ENCODE data around the gene TFDP2.
A peak's percentile ranks its signal among the peaks of the same experiment; 100 is the strongest.

The TFDP2 gene

GRCh38 chr3:142046320-142047020 lies 102.9 kb downstream of the TFDP2 start:
- H3K79me2 ChIP-seq (ENCODE audit: insufficient read depth, low read length) = no peaks in the 10 kb centered on the region
- H2AFZ ChIP-seq (ENCODE audit: low read length) = no peak overlapping the region
- TF ChIP-seq CTCF (conservative IDR thresholded peaks at IDR 0.05; ENCODE audit: low read length) = no peak
- no peak for TF ChIP-seq EZH2phosphoT487 (IDR thresholded peaks at IDR 0.05; ENCODE audit: borderline replicate concordance)
- H3K9me3 ChIP-seq (ENCODE audit: insufficient read depth, low read depth, low read length) = no peaks in the 10 kb centered on the region
- H3F3A ChIP-seq (ENCODE audit: low read depth) = peaks cover 4% of the 10 kb centered on the region; the same call in 1 of the 2 replicates
- peak overlapping the region; percentile 77 for H3K4me2 ChIP-seq (ENCODE audit: low read depth, low read length, poor library complexity, severe bottlenecking)
- no peaks in the 10 kb centered on the region for H3K9me2 ChIP-seq (replicated peaks; ENCODE audit: low read depth, low read length)
- peaks cover 28% of the 10 kb centered on the region for H3K4me1 ChIP-seq (ENCODE audit: insufficient read depth, low read length, poor library complexity, severe bottlenecking)
- H3K36me3 ChIP-seq (ENCODE audit: insufficient read depth, low read length) = no peaks in the 10 kb centered on the region
- no peaks in the 10 kb centered on the region for H3K27me3 ChIP-seq (ENCODE audit: insufficient read depth, low read length, poor library complexity, severe bottlenecking)
- peak overlapping the region; percentile 49 for H3K9ac ChIP-seq (ENCODE audit: low read depth, low read length, poor library complexity, severe bottlenecking)
- H3K4me3 ChIP-seq (ENCODE audit: low read length, poor library complexity, severe bottlenecking) = peak overlapping the region; percentile 62
- H4K20me1 ChIP-seq (ENCODE audit: insufficient read depth, low read length, poor library complexity, severe bottlenecking) = no peaks in the 10 kb centered on the region

- H3K79me2 ChIP-seq (ENCODE audit: insufficient read depth, low read length) = no peaks in the 10 kb centered on the region
- H3K4me1 ChIP-seq (ENCODE audit: insufficient read depth, low read length, poor library complexity, severe bottlenecking) = peaks cover 39% of the 10 kb centered on the region
These were observed 108.3 kb downstream of the TFDP2 start for GRCh38 chr3:142040941-142041491.

GRCh38 chr3:142035308-142035922 lies 113.9 kb downstream of the TFDP2 start:
- no peaks in the 10 kb centered on the region for H4K20me1 ChIP-seq (ENCODE audit: insufficient read depth, low read length, poor library complexity, severe bottlenecking)
- H3K9me2 ChIP-seq (replicated peaks; ENCODE audit: low read depth, low read length) = no peaks in the 10 kb centered on the region
- TF ChIP-seq CTCF (conservative IDR thresholded peaks at IDR 0.05; ENCODE audit: low read length) (no peak), EZH2phosphoT487 (IDR thresholded peaks at IDR 0.05; ENCODE audit: borderline replicate concordance) (no peak)
- no peaks in the 10 kb centered on the region for H3K27me3 ChIP-seq (ENCODE audit: insufficient read depth, low read length, poor library complexity, severe bottlenecking)
- no peak overlapping the region for H2AFZ ChIP-seq (ENCODE audit: low read length)
- H3F3A ChIP-seq (ENCODE audit: low read depth) = peaks cover 1% of the 10 kb centered on the region; the same call in 1 of the 2 replicates
- no peaks in the 10 kb centered on the region for H3K36me3 ChIP-seq (ENCODE audit: insufficient read depth, low read length)
- H3K79me2 ChIP-seq (ENCODE audit: insufficient read depth, low read length) = no peaks in the 10 kb centered on the region
- H3K4me2 ChIP-seq (ENCODE audit: low read depth, low read length, poor library complexity, severe bottlenecking) = no peak overlapping the region
- H3K4me1 ChIP-seq (ENCODE audit: insufficient read depth, low read length, poor library complexity, severe bottlenecking) = peaks cover 17% of the 10 kb centered on the region
- H3K4me3 ChIP-seq (ENCODE audit: low read length, poor library complexity, severe bottlenecking) = no peak overlapping the region
- no peak overlapping the region for H3K9ac ChIP-seq (ENCODE audit: low read depth, low read length, poor library complexity, severe bottlenecking)
- H3K9me3 ChIP-seq (ENCODE audit: insufficient read depth, low read depth, low read length) = no peaks in the 10 kb centered on the region

More at GRCh38 chr3:142040941-142041491, 108.3 kb downstream of the TFDP2 start:
- Histone ChIP-seq H3K36me3 (ENCODE audit: insufficient read depth, low read length) (no peaks in the 10 kb centered on the region), H4K20me1 (ENCODE audit: insufficient read depth, low read length, poor library complexity, severe bottlenecking) (no peaks in the 10 kb centered on the region), H3K4me2 (ENCODE audit: low read depth, low read length, poor library complexity, severe bottlenecking) (peak overlapping the region; percentile 29), H3K9me2 (replicated peaks; ENCODE audit: low read depth, low read length) (no peaks in the 10 kb centered on the region), H3K9ac (ENCODE audit: low read depth, low read length, poor library complexity, severe bottlenecking) (no peak overlapping the region), H3K9me3 (ENCODE audit: insufficient read depth, low read depth, low read length) (no peaks in the 10 kb centered on the region), H3F3A (ENCODE audit: low read depth) (peaks cover 9% of the 10 kb centered on the region; the same call in 1 of the 2 replicates), H3K4me3 (ENCODE audit: low read length, poor library complexity, severe bottlenecking) (no peak overlapping the region), H3K27me3 (ENCODE audit: insufficient read depth, low read length, poor library complexity, severe bottlenecking) (no peaks in the 10 kb centered on the region), H2AFZ (ENCODE audit: low read length) (peak overlapping the region; percentile 1; the same call in 1 of the 2 replicates)
- TF ChIP-seq EZH2phosphoT487 (IDR thresholded peaks at IDR 0.05; ENCODE audit: borderline replicate concordance) (no peak), CTCF (conservative IDR thresholded peaks at IDR 0.05; ENCODE audit: low read length) (no peak)

All from Loucy (cell line).